Esophagus muscularis mucosa (tissue), 4 donors: Measurements from ENCODE around the gene MAP1B. TPM values are rescaled to one million over a fixed set of nuclear protein-coding genes. Genes with fewer than 3 reads are reported as not detected.

Experiments
- DNase-seq: peaks from one replicate; pipeline ENCODE4 v3.0.0-alpha.2; 2017; ENCODE audit errors: extremely low spot score
- H3K27ac ChIP-seq, 4 donors: fragments of 200-600 bp; sonication (generic); replicated peaks in 1 of 4; 1 replicate in 3 of 4; 2 replicates in 1 of 4; pipeline ENCODE4 v1.5.1; 2016 to 2019; ENCODE audit warnings: mild to moderate bottlenecking in 1 of 4
- H3K27me3 ChIP-seq, 4 donors: fragments of 200-600 bp; sonication (generic); one replicate each; pipeline versions ENCODE4 v1.5.1 to v1.6.0; 2016 to 2019
- H3K36me3 ChIP-seq, 4 donors: fragments of 200-600 bp; sonication (generic); one replicate each; pipeline ENCODE4 v1.5.1; 2016 to 2019
- H3K4me1 ChIP-seq, 4 donors: fragments of 200-600 bp; sonication (generic); one replicate each; pipeline ENCODE4 v1.5.1; 2016 to 2019
- H3K4me3 ChIP-seq, 4 donors: fragments of 200-600 bp; sonication (generic); 1 replicate in 2 of 4; 2 replicates in 2 of 4; pipeline ENCODE4 v1.5.1; 2016 to 2019; ENCODE audit warnings: mild to moderate bottlenecking in 4 of 4, moderate library complexity in 1 of 4
- H3K9me3 ChIP-seq, 4 donors: fragments of 200-600 bp; sonication (generic); 1 replicate in 3 of 4; 2 replicates in 1 of 4; pipeline ENCODE4 v1.5.1; 2016 to 2019
- EP300 ChIP-seq: sonication (generic); formaldehyde crosslinking; IDR thresholded peaks from one replicate; pipeline ENCODE4 v1.6.1; 2017; ENCODE audit warnings: antibody characterized with exemption
- POLR2A ChIP-seq: fragments of 450-650 bp; IDR thresholded peaks from one replicate; pipeline ENCODE4 v1.6.1; 2017; ENCODE audit warnings: antibody characterized with exemption, moderate library complexity, mild to moderate bottlenecking, low read depth
- POLR2AphosphoS5 ChIP-seq, 2 donors: sonication (generic); formaldehyde crosslinking; IDR thresholded peaks; one replicate each; pipeline ENCODE4 v1.6.1; 2017; ENCODE audit warnings: antibody characterized with exemption in 2 of 2
- WGBS: methylation state at CpG from one replicate; pipeline ENCODE4 v1.1.5; 2018; 5-methylcytosine and 5-hydroxymethylcytosine counted together
- intact Hi-C: fragments of 100-400 bp; cut with DNase I; formaldehyde crosslinking; loops from one replicate; pipeline ENCODE4 v1.15.1; 2023
- total RNA-seq, 4 donors: library from RNA; depleted of rRNA; stranded (reverse); fragments of >200 nt; gene quantifications; one replicate each; pipeline versions ENCODE4 v1.1.0 to v1.2.1, GENCODE V29; 2016
- TF ChIP-seq, protein P1 (sequence below), 3 experiments: fragments of 200-600 bp in 2 of 3; fragments of 450-650 bp in 1 of 3; sonication (generic) in 2 of 3; IDR thresholded peaks; one replicate each; pipeline ENCODE4 v1.5.1; 2017 to 2019; ENCODE audit warnings: antibody characterized with exemption in 3 of 3, mild to moderate bottlenecking in 2 of 3, moderate library complexity in 1 of 3

The MAP1B gene
- total RNA-seq, 4 donors from 2014 or later = 755 to 1,378 (median 1,096) TPM

DNA sequence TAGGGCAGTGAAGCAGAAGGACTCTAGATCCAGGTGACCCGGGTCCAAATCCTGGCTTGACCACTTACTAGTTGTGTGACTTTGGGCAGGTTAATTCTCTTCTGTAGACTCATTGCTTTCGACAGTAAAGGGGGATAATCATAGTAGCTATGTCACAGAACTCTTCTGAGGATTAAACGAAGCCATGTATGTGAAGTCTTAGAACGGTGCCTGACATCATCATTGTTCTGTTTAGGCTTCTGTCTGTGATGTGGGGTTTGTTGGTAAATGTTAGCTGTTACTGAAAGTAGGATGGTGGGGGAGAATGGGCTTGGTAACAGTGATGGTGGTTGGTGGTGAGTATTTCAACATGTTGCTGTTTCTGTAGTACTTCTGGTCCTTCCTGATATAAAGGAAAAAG, 73.7 kb downstream of the MAP1B start:
- no peak for DNase-seq
- peaks cover 17 to 93% (median 77%) of the 10 kb centered on the region in 4 donors for H3K4me1 ChIP-seq
- H3K36me3 ChIP-seq = peaks cover 0 to 33% (median 16%) of the 10 kb centered on the region in 4 donors
- peak overlapping the region; percentile 41 to 55 (median 46) for H3K4me3 ChIP-seq
- WGBS = 61% methylated on average over 4 of the region's 4 CpGs
- peak overlapping the region; percentile 73 to 86 (median 85) for H3K27ac ChIP-seq
- intact Hi-C loops = loop anchor here (5.0 to 10.0 kb wide), 2 partner anchors 59 to 124 kb away; no protein-coding TSS in a partner anchor
- no peak for TF ChIP-seq POLR2A
- TF ChIP-seq, protein P1, sequence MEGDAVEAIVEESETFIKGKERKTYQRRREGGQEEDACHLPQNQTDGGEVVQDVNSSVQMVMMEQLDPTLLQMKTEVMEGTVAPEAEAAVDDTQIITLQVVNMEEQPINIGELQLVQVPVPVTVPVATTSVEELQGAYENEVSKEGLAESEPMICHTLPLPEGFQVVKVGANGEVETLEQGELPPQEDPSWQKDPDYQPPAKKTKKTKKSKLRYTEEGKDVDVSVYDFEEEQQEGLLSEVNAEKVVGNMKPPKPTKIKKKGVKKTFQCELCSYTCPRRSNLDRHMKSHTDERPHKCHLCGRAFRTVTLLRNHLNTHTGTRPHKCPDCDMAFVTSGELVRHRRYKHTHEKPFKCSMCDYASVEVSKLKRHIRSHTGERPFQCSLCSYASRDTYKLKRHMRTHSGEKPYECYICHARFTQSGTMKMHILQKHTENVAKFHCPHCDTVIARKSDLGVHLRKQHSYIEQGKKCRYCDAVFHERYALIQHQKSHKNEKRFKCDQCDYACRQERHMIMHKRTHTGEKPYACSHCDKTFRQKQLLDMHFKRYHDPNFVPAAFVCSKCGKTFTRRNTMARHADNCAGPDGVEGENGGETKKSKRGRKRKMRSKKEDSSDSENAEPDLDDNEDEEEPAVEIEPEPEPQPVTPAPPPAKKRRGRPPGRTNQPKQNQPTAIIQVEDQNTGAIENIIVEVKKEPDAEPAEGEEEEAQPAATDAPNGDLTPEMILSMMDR (IDR thresholded peaks at IDR 0.05) = no peak
- TF ChIP-seq POLR2AphosphoS5 (IDR thresholded peaks at IDR 0.05) = no peak
- TF ChIP-seq EP300 = no peak
- no peaks in the 10 kb centered on the region for H3K9me3 ChIP-seq
- no peaks in the 10 kb centered on the region for H3K27me3 ChIP-seq

DNA sequence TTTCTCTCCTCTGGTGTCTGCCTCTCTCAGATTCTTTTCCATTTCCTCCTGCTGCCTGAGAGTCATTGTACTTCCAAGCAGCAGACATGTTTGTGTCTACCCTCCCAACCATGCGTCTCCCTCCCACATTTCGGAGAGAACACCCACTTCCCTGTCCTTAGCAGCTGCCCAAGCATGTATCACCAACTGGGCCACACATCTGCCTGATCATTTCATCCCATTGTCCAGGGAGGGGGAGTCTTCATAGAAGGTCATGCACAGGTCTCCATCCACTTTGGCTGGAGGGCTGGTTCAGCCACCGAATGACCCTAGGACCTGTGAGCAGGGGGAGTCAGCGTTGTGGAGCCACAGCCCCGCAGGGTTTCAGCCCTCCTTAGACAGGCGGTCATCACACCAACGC, 75.4 kb downstream of the MAP1B start:
- Histone ChIP-seq H3K9me3 (no peaks in the 10 kb centered on the region), H3K27ac (peak overlapping the region in 3 of 4 donors; percentile 16 to 55 (median 19)), H3K4me3 (no peak overlapping the region), H3K27me3 (no peaks in the 10 kb centered on the region), H3K4me1 (peaks cover 18 to 100% (median 95%) of the 10 kb centered on the region in 4 donors), H3K36me3 (peaks cover 0 to 44% (median 22%) of the 10 kb centered on the region in 4 donors)
- WGBS = 92% methylated on average over 5 of the region's 7 CpGs
- intact Hi-C loops = loop anchor here (5.0 to 10.0 kb wide), 2 partner anchors 60 to 122 kb away; no protein-coding TSS in a partner anchor
- TF ChIP-seq EP300 = no peak
- TF ChIP-seq, protein P1 (IDR thresholded peaks at IDR 0.05) = no peak
- no peak for TF ChIP-seq POLR2A
- no peak for TF ChIP-seq POLR2AphosphoS5 (IDR thresholded peaks at IDR 0.05)
- no peak for DNase-seq

DNA sequence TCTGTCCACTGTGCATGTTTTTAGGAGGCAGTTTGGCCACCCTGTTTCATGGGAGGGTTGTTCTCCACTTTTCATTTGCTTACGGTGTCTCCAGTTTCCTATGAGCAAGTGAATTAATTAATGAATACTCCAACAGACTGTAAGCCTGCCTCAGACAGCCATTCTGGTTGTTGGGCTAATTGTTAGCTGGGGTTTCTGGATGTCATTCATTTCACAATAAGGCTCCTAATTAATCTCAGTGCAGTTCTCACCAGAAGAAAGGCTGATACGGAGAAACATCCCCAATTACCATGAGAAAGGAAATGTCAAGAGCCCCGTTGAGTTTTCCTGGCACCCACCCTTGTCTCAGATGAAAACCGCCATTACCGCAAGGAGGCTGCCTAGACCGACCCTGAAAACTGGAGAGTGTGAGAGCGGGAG, 75.8 kb downstream of the MAP1B start:
- Histone ChIP-seq H3K27ac (peak overlapping the region in 3 of 4 donors; percentile 44 to 67 (median 55)), H3K27me3 (no peaks in the 10 kb centered on the region), H3K4me1 (peaks cover 18 to 100% (median 97%) of the 10 kb centered on the region in 4 donors), H3K9me3 (no peaks in the 10 kb centered on the region), H3K4me3 (no peak overlapping the region), H3K36me3 (peaks cover 0 to 48% (median 25%) of the 10 kb centered on the region in 4 donors)
- no peak for DNase-seq
- WGBS = 80% methylated on average over 7 of the region's 7 CpGs
- TF ChIP-seq POLR2A (no peak), EP300 (no peak), POLR2AphosphoS5 (IDR thresholded peaks at IDR 0.05) (no peak)
- TF ChIP-seq, protein P1 (IDR thresholded peaks at IDR 0.05) = no peak
- intact Hi-C loops = loop anchor here (5.0 to 10.0 kb wide), 2 partner anchors 61 to 122 kb away; no protein-coding TSS in a partner anchor

DNA sequence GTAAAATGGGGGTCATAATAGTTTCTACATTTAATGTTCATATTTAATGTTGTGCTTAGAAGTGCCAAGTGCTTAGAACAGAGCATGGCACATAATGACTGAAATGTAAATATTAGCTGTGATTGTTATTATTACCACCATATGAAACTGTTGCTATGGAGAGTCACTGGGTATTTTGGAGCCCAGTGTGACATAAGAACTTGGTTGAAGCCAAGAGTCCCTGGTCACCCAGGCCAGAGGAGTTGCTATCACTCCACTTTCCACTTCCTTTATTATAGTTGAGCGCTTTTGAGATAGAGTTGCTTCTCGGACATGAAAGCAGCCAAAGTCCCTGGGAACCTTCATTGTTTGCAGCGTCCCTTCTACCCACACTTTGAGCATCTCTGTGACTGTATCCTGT, 77.1 kb downstream of the MAP1B start:
- intact Hi-C loops = loop anchor here (5.0 to 10.0 kb wide), 2 partner anchors 62 to 120 kb away; no protein-coding TSS in a partner anchor
- Histone ChIP-seq H3K36me3 (peaks cover 7 to 58% (median 28%) of the 10 kb centered on the region in 4 donors), H3K4me3 (no peak overlapping the region), H3K27ac (peak overlapping the region in 3 of 4 donors; percentile 44 to 67 (median 55)), H3K9me3 (no peaks in the 10 kb centered on the region), H3K27me3 (no peaks in the 10 kb centered on the region), H3K4me1 (peaks cover 17 to 89% (median 88%) of the 10 kb centered on the region in 4 donors)
- TF ChIP-seq EP300 = no peak
- TF ChIP-seq POLR2AphosphoS5 (IDR thresholded peaks at IDR 0.05) = no peak
- TF ChIP-seq, protein P1 (IDR thresholded peaks at IDR 0.05) = no peak
- TF ChIP-seq POLR2A = no peak
- DNase-seq = no peak
- 71% methylated on average over 3 of the region's 3 CpGs for WGBS
